Natural killer cell treated with Interleukin-12 subunit alpha and Interleukin-12 subunit beta and Interleukin-15 and Interleukin-18, amount 100 ng/mL, for 72 hours (primary cell): ENCODE results near the gene ASPDH. TPM values are rescaled to one million over a fixed set of nuclear protein-coding genes. Genes with fewer than 3 reads are reported as not detected.
"Not testable (repeated sequence)": the region's sequence is repeated elsewhere in the genome, so short reads cannot be mapped to it uniquely, and the experiment has no call there.

Source experiments
- ATAC-seq, 2 donors: fragments of 150-1000 bp; cut with Tn5 transposase in 1 of 2; sonication (Bioruptor Pico), chemical (Tn5 transposase) in 1 of 2; 2 replicates each; pipeline ENCODE4 v1.10.0; 2021
- DNase-seq: peaks from one replicate; pipeline ENCODE4 v3.0.0; 2022; ENCODE audit warnings: low spot score
- H3K27ac Mint-ChIP-seq, 2 donors: 1 replicate in 1 of 2; 2 replicates in 1 of 2; pipeline ENCODE4 v1.8.0; 2022; ENCODE audit warnings: mixed read lengths in 2 of 2, mild to moderate bottlenecking in 1 of 2, moderate library complexity in 1 of 2
- H3K27me3 Mint-ChIP-seq, 2 donors: 1 replicate in 1 of 2; 2 replicates in 1 of 2; pipeline ENCODE4 v1.8.0; 2022; ENCODE audit warnings: mixed read lengths in 2 of 2
- H3K36me3 Mint-ChIP-seq: one replicate; pipeline ENCODE4 v1.8.0; 2022; ENCODE audit warnings: mixed read lengths
- H3K4me1 Mint-ChIP-seq, 2 donors: 1 replicate in 1 of 2; 2 replicates in 1 of 2; pipeline ENCODE4 v1.8.0; 2022; ENCODE audit warnings: low read depth in 2 of 2, mixed read lengths in 2 of 2, mild to moderate bottlenecking in 1 of 2
- H3K4me3 Mint-ChIP-seq: one replicate; pipeline ENCODE4 v1.8.0; 2022; ENCODE audit warnings: mixed read lengths
- H3K9me3 Mint-ChIP-seq: 2 replicates; pipeline ENCODE4 v1.8.0; 2022; ENCODE audit warnings: mixed read lengths
- total RNA-seq, 2 donors: library from RNA; stranded (reverse); gene quantifications; one replicate each; pipeline ENCODE4 v1.2.3, GENCODE V29; 2022

Gene ASPDH
- total RNA-seq, 2 donors from 2014 or later, result not detected

DNA sequence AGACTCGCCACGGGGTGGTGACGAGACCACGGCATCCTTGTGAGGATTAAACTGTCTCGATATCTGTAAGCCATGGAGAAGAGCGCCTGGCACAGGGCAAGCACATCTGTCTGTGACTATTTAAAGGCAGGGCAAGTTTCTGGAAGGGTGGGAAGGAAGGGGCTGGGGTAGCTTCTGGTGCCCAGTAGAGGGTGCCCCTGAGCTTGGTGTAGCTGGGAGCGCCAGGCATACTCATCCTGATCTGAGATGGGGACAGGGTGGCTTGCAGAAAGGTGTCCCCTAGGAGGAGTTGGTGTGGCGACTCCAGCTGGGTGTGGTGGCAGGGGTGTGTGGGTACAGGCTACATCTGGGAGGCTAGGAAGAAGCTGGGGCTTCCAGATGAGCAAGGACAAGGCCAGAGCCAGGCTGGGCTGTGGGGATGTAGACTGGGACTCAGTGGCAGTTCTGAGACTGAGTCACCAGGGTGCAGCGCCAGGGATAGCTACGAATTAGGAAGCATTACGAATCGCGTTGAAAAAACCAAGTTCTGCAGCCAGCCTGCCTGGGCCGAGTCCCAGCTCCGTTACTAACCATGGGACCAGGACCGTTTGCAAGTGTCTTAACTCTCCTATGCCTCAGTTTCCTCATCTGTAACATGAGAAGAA, 23.1 kb upstream of the ASPDH start:
- no peak for ATAC-seq
- Mint-ChIP-seq H3K4me1 (peaks cover 0 to 4% of the 10 kb centered on the region in 2 donors), H3K27ac (no peak overlapping the region), H3K4me3 (no peak overlapping the region), H3K27me3 (peaks cover 11 to 16% of the 10 kb centered on the region in 2 donors), H3K36me3 (peaks cover 7% of the 10 kb centered on the region), H3K9me3 (peaks cover 5% of the 10 kb centered on the region)
- no peak for DNase-seq

DNA sequence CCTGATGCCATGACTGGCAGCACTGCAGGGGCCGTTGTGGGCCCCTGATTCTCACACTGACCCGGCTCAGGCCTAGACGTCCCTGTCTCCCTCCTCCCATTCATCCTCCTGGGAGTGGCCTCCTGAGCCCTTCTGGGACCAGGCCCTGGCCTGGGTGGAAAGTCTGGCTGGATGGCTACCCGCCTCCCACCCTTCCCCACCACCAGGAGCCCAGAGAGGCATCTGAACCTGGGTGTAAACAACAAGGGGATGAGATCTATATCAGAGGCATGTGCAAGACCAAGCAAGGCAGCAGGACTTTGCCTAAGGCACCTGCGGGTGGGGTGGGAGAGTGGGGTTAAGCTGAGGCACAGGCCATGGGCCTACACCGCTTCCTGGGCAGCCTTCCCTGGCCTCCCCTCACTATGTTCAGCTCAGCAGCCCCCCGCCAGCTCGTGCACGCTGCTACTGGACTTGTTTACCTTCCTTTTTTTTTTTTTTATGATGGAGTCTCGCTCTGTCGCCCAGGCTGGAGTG, 22.0 kb upstream of the ASPDH start:
- Mint-ChIP-seq H3K27me3 (peaks cover 11 to 16% of the 10 kb centered on the region in 2 donors), H3K36me3 (peaks cover 7% of the 10 kb centered on the region), H3K9me3 (peaks cover 5% of the 10 kb centered on the region), H3K27ac (no peak overlapping the region), H3K4me1 (peaks cover 0 to 4% of the 10 kb centered on the region in 2 donors), H3K4me3 (no peak overlapping the region)
- ATAC-seq (no peak), DNase-seq (no peak)

DNA sequence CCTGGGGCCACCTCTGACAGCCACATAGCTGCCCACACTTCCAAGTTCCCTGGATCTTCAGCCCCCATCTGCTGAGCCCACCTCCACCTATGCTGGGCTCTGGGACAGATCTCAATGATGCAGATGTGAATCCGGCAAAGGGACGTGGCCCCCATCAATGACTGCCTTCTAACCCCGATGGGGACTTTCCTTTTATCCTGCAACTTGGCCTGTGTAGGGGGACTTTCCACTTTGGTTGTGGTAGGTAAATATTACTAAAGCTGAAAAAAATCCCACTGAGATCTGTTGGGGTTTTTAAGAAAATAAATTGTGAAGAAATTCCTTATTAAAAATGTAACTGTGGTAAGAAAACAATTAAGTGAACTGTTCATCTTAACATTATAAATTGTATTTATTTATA, 20.8 kb upstream of the ASPDH start:
- peaks cover 11 to 16% of the 10 kb centered on the region in 2 donors for H3K27me3 Mint-ChIP-seq
- H3K36me3 Mint-ChIP-seq, result peaks cover 7% of the 10 kb centered on the region
- H3K9me3 Mint-ChIP-seq, result peaks cover 5% of the 10 kb centered on the region
- DNase-seq (no peak), ATAC-seq (no peak)
- no peak overlapping the region for H3K27ac Mint-ChIP-seq
- H3K4me3 Mint-ChIP-seq, result no peak overlapping the region
- H3K4me1 Mint-ChIP-seq, result peaks cover 0 to 4% of the 10 kb centered on the region in 2 donors

DNA sequence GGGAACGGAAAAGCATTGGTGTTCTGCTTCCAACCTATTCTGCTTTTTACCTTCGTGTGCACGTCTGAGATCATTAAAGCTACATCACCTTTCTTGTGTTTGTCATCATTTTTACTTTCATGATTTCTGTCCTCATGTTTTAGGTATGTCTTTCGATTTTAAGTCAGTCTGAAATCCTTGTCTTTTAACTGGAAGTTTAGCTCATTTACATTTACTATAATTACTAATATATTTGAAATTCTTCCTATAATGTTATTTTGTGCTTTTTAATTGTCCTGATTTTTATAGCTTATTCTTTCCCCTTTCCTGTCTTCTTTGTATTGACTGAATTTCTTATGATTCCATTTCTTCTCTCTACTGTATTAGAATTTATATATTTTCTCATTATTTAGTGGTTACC, 19.2 kb upstream of the ASPDH start:
- H3K36me3 Mint-ChIP-seq, result peaks cover 7% of the 10 kb centered on the region
- peaks cover 5% of the 10 kb centered on the region for H3K9me3 Mint-ChIP-seq
- H3K4me3 Mint-ChIP-seq, result no peak overlapping the region
- DNase-seq (no peak), ATAC-seq (no peak)
- no peak overlapping the region for H3K27ac Mint-ChIP-seq
- peaks cover 0 to 3% of the 10 kb centered on the region in 2 donors for H3K4me1 Mint-ChIP-seq
- H3K27me3 Mint-ChIP-seq, result peaks cover 10 to 16% of the 10 kb centered on the region in 2 donors

DNA sequence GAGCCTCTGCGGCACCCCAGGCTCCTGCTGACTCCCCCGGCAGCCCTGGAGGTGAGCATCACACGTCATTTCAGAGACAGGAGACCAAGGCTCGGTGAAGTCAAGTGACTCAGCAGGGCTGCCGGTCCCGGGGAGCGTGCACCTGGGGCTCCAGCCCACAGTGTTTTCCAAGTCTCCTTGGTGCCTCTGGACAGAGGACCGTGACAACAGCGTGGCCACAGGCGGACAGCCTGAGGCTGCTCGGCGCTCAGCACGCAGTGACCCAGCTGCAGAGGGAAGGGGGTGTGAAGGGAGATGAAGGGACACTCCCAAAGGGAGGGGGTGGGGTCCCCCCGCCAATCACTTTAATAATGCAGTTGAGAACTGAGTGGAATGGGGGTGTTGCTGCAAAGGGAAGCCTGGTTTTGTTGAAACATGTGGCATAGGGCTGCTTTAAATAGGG, 17.5 kb upstream of the ASPDH start:
- peaks cover 7% of the 10 kb centered on the region for H3K36me3 Mint-ChIP-seq
- no peaks in the 10 kb centered on the region for H3K4me1 Mint-ChIP-seq
- H3K9me3 Mint-ChIP-seq, result peaks cover 5% of the 10 kb centered on the region
- no peak for DNase-seq
- no peak overlapping the region for H3K4me3 Mint-ChIP-seq
- no peak overlapping the region for H3K27ac Mint-ChIP-seq
- no peak for ATAC-seq
- peaks cover 6 to 16% of the 10 kb centered on the region in 2 donors for H3K27me3 Mint-ChIP-seq

DNA sequence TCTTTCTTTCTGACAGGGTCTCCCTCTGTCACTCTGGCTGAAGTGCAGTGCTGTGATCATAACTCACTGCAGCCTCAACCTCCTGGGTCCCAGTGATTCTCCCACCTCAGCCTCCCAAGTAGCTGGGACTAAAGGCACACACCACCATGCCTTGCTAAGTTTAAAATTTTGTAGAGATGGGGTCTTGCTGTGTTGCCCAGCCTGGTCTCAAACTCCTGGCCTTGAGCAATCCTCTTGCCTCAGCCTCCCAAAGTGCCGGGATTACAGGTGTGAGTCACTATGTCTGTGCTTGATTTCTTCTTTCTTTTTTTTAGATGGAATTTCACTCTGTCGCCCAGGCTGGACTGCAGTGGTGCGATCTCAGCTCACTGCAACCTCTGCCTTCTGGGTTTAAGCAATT, 14.3 kb upstream of the ASPDH start:
- not testable (repeated sequence) for H3K27me3 Mint-ChIP-seq, ATAC-seq, DNase-seq, H3K4me3 Mint-ChIP-seq, H3K27ac Mint-ChIP-seq, H3K4me1 Mint-ChIP-seq, H3K9me3 Mint-ChIP-seq, H3K36me3 Mint-ChIP-seq

DNA sequence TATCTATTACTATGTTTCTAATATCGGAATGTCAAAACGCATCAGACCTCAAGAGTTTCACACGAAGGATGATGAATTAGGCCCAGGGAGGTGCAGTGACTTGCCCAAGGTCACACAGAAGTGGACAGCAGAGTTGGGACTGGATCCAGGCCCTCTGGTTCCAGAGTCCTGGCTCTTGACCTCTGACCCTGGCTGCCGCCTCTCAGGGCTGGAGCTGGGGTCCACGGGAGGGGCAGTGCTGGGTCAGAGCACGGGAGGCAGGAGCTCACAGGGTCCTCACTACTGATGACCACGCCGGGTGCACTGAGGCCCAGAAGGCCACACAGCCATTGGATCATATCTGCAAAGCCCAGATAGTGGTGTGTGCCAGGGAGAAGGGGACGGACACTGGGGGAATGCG, 9.2 kb upstream of the ASPDH start:
- no peaks in the 10 kb centered on the region for H3K9me3 Mint-ChIP-seq
- H3K4me3 Mint-ChIP-seq, result no peak overlapping the region

DNA sequence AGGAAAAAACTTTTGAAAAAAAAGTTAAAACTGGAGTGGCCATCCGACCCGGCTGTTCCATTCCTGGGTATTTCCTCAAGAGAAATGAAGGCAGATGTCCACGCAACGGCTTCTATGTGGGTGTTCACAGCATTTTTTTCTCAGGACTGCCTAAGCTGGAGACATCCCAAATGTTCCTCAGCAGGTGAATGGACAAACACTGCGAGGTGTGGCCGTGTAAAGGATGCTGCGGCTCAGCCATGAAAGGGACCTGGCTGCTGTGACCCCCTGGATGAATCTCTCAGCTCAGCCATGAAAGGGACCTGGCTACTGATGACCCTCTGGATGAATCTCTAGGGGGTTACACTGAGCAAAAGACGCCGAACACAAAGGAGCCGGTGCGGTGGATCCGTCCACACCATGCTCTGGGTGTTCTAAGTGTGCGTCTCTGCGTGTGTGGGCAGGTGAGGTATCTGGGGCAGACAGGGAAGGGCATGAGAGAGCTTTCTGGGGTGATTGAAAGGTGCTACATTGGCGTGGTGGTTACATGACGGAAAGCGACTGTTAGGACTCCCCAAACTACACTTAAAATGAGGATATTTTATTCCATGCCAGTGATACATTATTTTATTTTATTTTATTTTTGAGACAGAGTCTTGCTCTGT, 7.2 kb upstream of the ASPDH start:
- no peak for DNase-seq
- H3K4me1 Mint-ChIP-seq, result no peaks in the 10 kb centered on the region
- no peaks in the 10 kb centered on the region for H3K9me3 Mint-ChIP-seq
- no peak overlapping the region for H3K4me3 Mint-ChIP-seq
- no peak for ATAC-seq
- H3K27ac Mint-ChIP-seq, result no peak overlapping the region
- peaks cover 0 to under 1% of the 10 kb centered on the region in 2 donors for H3K27me3 Mint-ChIP-seq
- no peaks in the 10 kb centered on the region for H3K36me3 Mint-ChIP-seq

More for the DNA sequence above, 9.2 kb upstream of the ASPDH start:
- no peak for ATAC-seq
- H3K27ac Mint-ChIP-seq, result no peak overlapping the region
- DNase-seq, result no peak
- peaks cover 0 to 4% of the 10 kb centered on the region in 2 donors for H3K27me3 Mint-ChIP-seq
- no peaks in the 10 kb centered on the region for H3K4me1 Mint-ChIP-seq
- no peaks in the 10 kb centered on the region for H3K36me3 Mint-ChIP-seq

DNA sequence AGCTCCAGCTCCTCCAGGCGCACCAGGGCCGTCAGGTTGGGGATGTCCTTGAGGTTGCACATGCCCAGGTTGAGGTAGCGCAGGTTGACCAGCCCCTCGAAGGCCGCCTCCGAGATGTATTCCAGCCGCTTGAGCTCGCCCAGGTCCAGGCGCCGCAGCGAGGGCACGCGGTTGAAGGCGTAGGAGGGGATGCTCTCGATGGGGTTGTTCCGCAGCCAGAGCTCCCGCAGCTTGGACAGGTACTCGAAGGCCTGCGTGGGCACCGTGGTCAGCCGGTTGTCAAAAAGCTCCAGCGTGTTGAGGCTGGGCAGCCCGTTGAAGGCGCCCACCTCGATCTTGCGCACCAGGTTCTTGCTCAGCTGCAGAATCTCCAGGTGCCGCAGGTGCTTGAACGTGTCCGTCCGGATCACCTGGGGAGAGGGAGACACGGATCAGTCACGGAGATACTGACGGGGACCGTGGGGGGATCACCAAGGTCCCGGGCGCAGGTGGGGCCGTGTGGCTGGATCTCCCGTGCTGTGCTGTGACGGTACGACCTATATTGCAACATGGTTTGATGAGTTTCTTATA, 5.4 kb upstream of the ASPDH start:
- ATAC-seq (no peak), DNase-seq (no peak)
- no peak overlapping the region for H3K4me3 Mint-ChIP-seq
- no peak overlapping the region for H3K27ac Mint-ChIP-seq
- no peaks in the 10 kb centered on the region for H3K27me3 Mint-ChIP-seq
- H3K36me3 Mint-ChIP-seq, result no peaks in the 10 kb centered on the region
- H3K9me3 Mint-ChIP-seq, result no peaks in the 10 kb centered on the region
- no peaks in the 10 kb centered on the region for H3K4me1 Mint-ChIP-seq

DNA sequence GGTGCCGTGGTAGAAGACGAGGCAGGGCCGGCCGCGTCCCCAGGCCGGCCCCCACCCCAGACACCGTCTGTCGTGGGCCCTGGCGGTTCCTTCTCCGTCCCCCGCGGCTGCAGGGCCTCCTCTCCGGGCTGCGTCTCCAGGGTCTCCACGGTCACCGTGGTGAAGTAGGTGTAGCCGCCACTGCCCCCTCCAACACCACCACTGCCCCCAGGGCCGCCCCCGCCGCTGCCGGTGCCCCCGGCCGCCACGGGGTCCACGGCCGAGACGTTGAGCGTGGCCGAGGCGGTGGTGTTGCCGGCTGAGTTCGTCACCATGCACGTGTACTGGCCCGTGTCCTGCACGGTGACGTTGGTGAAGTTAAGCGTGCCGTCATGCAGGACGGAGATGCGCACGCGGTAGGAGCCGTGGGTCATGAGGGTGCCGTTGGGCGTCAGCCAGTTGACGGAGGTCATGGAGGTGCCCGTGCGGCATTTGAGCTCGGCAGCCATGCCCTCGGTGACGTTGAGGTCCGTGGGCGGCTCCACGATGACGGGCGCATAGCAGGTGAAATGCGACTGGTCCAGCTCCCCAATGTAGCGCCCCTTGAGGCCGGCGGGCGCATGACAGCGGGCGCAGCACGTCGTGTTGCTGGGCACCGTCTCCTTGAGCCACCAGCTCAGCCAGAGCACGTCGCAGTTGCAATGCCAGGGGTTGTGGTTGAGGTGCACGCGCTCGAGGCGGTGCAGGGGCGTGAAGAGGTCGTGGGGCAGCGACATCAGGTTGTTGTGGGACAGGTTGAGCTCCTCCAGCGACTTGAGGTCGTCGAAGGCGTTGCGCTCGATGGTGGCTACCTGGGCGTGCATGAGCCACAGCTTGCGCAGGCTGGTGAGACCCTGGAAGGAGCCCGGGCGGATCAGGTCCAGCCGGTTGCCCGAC, 4.6 kb upstream of the ASPDH start:
- Mint-ChIP-seq H3K4me1 (no peaks in the 10 kb centered on the region), H3K4me3 (no peak overlapping the region), H3K27me3 (no peaks in the 10 kb centered on the region), H3K27ac (no peak overlapping the region), H3K36me3 (no peaks in the 10 kb centered on the region), H3K9me3 (no peaks in the 10 kb centered on the region)
- DNase-seq (no peak), ATAC-seq (no peak)

DNA sequence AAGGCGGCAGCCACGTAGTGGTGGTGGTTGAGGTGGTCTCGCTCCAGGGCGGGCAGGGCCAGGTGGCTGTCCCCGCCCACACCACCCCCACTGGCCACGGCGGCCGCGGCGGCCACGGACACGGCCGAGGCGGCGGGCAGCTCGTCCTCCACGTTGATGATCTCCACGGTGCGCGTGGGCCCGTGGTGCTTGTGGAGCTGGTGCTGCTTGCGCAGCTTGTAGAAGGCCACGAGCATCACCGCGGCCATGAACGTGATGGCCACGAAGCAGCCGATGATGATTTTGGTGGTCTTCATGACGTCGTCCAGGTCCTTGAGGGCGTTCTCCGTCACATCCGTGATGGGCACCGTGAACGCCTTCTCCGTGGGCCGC, 4.0 kb upstream of the ASPDH start:
- H3K27ac Mint-ChIP-seq, result no peak overlapping the region
- H3K36me3 Mint-ChIP-seq, result no peaks in the 10 kb centered on the region
- H3K4me3 Mint-ChIP-seq, result no peak overlapping the region
- no peaks in the 10 kb centered on the region for H3K9me3 Mint-ChIP-seq
- no peak for ATAC-seq
- no peaks in the 10 kb centered on the region for H3K27me3 Mint-ChIP-seq
- no peaks in the 10 kb centered on the region for H3K4me1 Mint-ChIP-seq
- no peak for DNase-seq

DNA sequence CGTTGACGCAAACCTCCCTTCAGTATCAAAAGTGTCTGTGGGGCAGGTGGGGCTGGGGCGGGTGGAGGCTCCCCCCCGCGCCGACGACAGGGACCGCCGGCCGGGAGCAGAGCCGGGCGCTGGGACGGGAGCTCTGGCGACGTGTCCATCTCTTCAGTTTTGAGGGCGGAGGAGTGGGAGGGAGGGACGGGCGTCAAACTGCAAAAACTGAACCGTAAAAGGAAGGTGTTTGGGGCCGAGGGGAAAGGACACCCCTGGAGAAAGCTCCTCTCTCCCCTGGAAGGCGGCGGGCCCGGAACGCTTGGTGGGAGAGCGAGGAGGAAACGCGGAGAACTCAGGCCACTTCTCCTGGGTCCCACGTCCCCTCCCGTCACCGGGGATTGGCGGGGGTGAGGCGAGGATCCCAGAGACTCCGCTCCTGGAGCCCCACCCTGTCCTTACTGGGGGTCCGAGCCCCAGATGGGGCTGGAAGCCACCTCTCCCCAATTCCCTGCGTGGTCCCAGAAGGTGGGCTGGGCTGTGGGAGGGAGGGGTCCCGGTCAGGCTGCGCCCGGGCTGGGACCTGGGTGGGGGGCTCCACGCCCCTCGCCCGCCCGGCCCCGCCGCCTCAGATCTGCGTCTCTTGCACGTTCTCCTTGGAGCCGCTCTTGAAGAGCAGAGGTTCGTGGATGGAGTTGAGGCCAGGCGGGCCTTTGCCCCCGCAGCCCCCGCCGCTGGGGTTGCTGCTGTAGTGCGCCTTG, 3.4 kb upstream of the ASPDH start:
- no peaks in the 10 kb centered on the region for H3K9me3 Mint-ChIP-seq
- ATAC-seq, result no peak

DNA sequence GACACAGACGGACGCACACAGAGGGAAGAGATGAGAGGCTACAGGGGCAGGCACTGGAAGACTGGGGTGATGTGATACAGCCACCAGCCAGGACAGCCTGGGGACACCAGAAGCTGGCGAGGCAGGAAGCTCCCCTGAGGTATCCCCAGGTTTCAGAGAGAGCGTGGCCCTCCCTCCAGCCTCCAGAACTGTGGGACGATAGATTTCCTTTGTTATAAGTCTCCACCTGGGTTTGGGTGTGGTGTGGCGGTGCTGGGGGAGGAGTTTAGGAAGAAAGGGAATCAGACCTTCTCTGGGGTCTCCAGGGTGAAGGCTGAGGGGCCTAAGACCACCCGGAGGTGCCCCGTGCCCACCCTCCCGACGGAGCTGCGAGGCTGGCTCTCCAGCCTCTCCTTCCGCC, 2.7 kb upstream of the ASPDH start:
- no peaks in the 10 kb centered on the region for H3K27me3 Mint-ChIP-seq
- no peak for ATAC-seq
- no peak overlapping the region for H3K27ac Mint-ChIP-seq

More for the DNA sequence above, 3.4 kb upstream of the ASPDH start:
- Mint-ChIP-seq H3K4me3 (no peak overlapping the region), H3K27ac (no peak overlapping the region), H3K4me1 (no peaks in the 10 kb centered on the region), H3K36me3 (no peaks in the 10 kb centered on the region), H3K27me3 (no peaks in the 10 kb centered on the region)
- no peak for DNase-seq

More for the DNA sequence above, 2.7 kb upstream of the ASPDH start:
- no peak overlapping the region for H3K4me3 Mint-ChIP-seq
- H3K36me3 Mint-ChIP-seq, result no peaks in the 10 kb centered on the region
- peaks cover 5% of the 10 kb centered on the region in 2 donors for H3K4me1 Mint-ChIP-seq
- H3K9me3 Mint-ChIP-seq, result no peaks in the 10 kb centered on the region
- DNase-seq, result no peak
